ENCODE data around the gene PFDN6. TPM values are rescaled to one million over a fixed set of nuclear protein-coding genes. Genes with fewer than 3 reads are reported as not detected.

PFDN6 gene
- total and polyA plus RNA-seq, 10 of the 15 experiments (the other 5 are each of a cell fraction or from before 2014, with no cell fraction given), result 3.1 to 168 (median 82.6) TPM

- Histone ChIP-seq H3K9me3 (replicated peaks; ENCODE audit: control insufficient read depth, insufficient read depth, low read length) (no peaks in the 10 kb centered on the region), H3K79me2 (ENCODE audit: control insufficient read depth, insufficient read depth, low read length) (peaks cover 55% of the 10 kb centered on the region), H3K27me3 (replicated peaks in 1 of 2; ENCODE audit: control insufficient read depth in 2 of 2, insufficient read depth in 2 of 2, low read length in 1 of 2) (no peaks in the 10 kb centered on the region), H3K4me1 (ENCODE audit: control insufficient read depth, insufficient read depth, low read length) (peaks cover 35% of the 10 kb centered on the region), H3K36me3 (ENCODE audit: control insufficient read depth in 2 of 2, insufficient read depth in 2 of 2, low read length in 1 of 2) (peaks cover 12 to 16% of the 10 kb centered on the region in 2 experiments; a peak in 3 of 4 replicates), H3K4me2 (ENCODE audit: control insufficient read depth, insufficient read depth) (peak overlapping the region; percentile 75; the same call in 1 of the 2 replicates), H2AFZ (ENCODE audit: control insufficient read depth, low read depth, low read length) (no peak overlapping the region), H3K27ac (ENCODE audit: control insufficient read depth, insufficient read depth) (no peak overlapping the region), H3K4me3 (peak overlapping the region; percentile 38; the same call in 1 of the 2 replicates), H3K9ac (ENCODE audit: control insufficient read depth, insufficient read depth, low read length) (no peak overlapping the region; the same call in 1 of the 2 replicates), H4K20me1 (ENCODE audit: control insufficient read depth, insufficient read depth) (0 out of 2 replicates have a peak, but pooled peaks cover 3% of the 10 kb centered on the region)
- ChIA-PET POLR2A (interaction anchor here (0.5 to 2.0 kb wide), 16 partner anchors 16 to 1323 kb away, joined by 3 to 12 read pairs (median 5); partner anchors contain the start of genes B3GALT4, HLA-DPA1, HLA-DPB1 and HSD17B8), CTCF (interaction anchor here (0.8 to 2.7 kb wide), 7 partner anchors 16 to 109 kb away, joined by 3 to 19 read pairs (median 4); partner anchors contain the start of genes B3GALT4, CUTA and RING1), SMC1A (ENCODE audit: uncharacterized antibody, unreplicated experiment) (interaction anchor here (0.9 to 1.5 kb wide), 4 partner anchors 18 to 114 kb away, joined by 3 to 13 read pairs (median 6); partner anchors contain the start of genes PFDN6 and WDR46), RAD21 (ENCODE audit: unreplicated experiment) (interaction anchor here (0.9 to 2.8 kb wide), 14 partner anchors 8 to 304 kb away, joined by 3 to 22 read pairs (median 4); partner anchors contain the start of genes B3GALT4, ITPR3, PFDN6 and RGL2)
- TF ChIP-seq STAT1 (conservative IDR thresholded peaks at IDR 0.05) (no peak), REST (IDR thresholded peaks at IDR 0.05; ENCODE audit: low read depth, low read length) (no peak), CREB1 (IDR thresholded peaks at IDR 0.05; ENCODE audit: low read depth) (no peak), MXI1 (IDR thresholded peaks at IDR 0.05; ENCODE audit: low read depth, low read length) (no peak), POLR2AphosphoS5 (IDR thresholded peaks at IDR 0.05; ENCODE audit: low read length) (no peak), MTA2 (IDR thresholded peaks at IDR 0.05; ENCODE audit: low read depth) (no peak), FOXK2 (IDR thresholded peaks at IDR 0.05) (no peak), LARP7 (IDR thresholded peaks at IDR 0.05) (no peak), CHD2 (IDR thresholded peaks at IDR 0.05; ENCODE audit: borderline replicate concordance, low read depth, low read length) (no peak), NR2C2 (IDR thresholded peaks at IDR 0.05; ENCODE audit: borderline replicate concordance, control insufficient read depth, insufficient read length, low read depth) (no peak), SMC3 (IDR thresholded peaks at IDR 0.05; ENCODE audit: borderline replicate concordance, low read length) (no peak)
- no TSS peak for BruUV-seq (replicated peaks)
- no CpG with 5 or more reads among the region's 27 CpGs for WGBS (ENCODE audit: insufficient coverage, insufficient replicate concordance, low lambda C conversion rate, missing lambda C conversion rate)
- FAIRE-seq (no peak), ATAC-seq (no peak), DNase-seq (ENCODE audit: low read depth, low spot score) (no peak)
- in situ Hi-C loops (cut with MboI), result no loop called here
- intact Hi-C loops (cut with micrococcal nuclease; ENCODE audit: unreplicated experiment), result loop anchor here (5.0 kb wide), 1 partner anchor 100 kb away; the partner anchor contains the start of gene CUTA
Measured at GRCh38 chr6:33317419-33317668, 27.9 kb downstream of the PFDN6 start.
